ENCODE data around the gene CA12.
"Not testable (repeated sequence)": the region's sequence is repeated elsewhere in the genome, so short reads cannot be mapped to it uniquely, and the experiment has no call there.

CA12 gene

DNA sequence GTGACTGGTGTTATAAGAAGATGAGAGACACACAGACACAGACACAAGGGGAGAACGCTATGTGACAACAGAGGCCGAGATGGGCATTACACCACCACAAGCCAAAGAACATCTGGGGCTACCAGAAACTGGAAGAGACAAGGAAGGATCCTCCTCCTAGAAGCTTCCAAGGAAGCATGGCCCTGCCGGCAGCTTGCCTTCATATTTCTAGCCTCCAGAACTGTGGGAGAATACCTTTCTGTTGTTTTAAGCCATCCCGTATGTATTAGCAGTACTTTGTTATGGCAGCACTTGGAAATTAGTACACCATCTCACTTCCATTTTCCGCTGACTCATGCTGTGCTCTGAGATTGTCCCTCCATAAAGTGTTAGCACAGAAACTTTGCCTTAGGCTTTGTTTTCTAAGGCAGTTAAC is 38.7 kb upstream of the CA12 start:
- TF ChIP-seq, protein P1, sequence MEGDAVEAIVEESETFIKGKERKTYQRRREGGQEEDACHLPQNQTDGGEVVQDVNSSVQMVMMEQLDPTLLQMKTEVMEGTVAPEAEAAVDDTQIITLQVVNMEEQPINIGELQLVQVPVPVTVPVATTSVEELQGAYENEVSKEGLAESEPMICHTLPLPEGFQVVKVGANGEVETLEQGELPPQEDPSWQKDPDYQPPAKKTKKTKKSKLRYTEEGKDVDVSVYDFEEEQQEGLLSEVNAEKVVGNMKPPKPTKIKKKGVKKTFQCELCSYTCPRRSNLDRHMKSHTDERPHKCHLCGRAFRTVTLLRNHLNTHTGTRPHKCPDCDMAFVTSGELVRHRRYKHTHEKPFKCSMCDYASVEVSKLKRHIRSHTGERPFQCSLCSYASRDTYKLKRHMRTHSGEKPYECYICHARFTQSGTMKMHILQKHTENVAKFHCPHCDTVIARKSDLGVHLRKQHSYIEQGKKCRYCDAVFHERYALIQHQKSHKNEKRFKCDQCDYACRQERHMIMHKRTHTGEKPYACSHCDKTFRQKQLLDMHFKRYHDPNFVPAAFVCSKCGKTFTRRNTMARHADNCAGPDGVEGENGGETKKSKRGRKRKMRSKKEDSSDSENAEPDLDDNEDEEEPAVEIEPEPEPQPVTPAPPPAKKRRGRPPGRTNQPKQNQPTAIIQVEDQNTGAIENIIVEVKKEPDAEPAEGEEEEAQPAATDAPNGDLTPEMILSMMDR (IDR thresholded peaks at IDR 0.05; ENCODE audit: control insufficient read depth, insufficient read depth, low read depth, low read length, missing control alignments), result no peak
- no peak for DNase-seq (ENCODE audit: low read depth)
- H3K4me3 ChIP-seq (ENCODE audit: control insufficient read depth, low read depth, low read length), result no peak overlapping the region

DNA sequence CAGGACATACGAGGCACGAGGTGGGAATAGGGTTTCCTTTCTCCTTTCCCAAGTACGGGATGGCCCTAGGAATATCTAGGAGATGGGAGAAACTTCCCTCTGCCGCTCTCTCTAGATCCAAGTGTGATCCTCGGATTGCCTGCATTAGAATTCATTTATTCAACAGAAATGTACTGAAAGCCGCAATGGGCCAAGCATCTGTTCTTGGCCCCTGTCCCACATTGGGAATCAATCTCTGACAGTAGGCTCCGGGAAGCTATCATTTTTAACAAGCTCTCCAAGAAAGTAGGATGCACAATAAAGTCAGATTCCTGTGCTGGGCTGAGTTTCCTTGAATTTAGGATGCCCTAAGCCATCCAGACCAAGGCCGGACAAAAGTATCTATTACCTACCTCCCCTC is 37.2 kb upstream of the CA12 start:
- no peak for DNase-seq (ENCODE audit: low read depth)
- TF ChIP-seq, protein P1 (IDR thresholded peaks at IDR 0.05; ENCODE audit: control insufficient read depth, insufficient read depth, low read depth, low read length, missing control alignments), result no peak

DNA sequence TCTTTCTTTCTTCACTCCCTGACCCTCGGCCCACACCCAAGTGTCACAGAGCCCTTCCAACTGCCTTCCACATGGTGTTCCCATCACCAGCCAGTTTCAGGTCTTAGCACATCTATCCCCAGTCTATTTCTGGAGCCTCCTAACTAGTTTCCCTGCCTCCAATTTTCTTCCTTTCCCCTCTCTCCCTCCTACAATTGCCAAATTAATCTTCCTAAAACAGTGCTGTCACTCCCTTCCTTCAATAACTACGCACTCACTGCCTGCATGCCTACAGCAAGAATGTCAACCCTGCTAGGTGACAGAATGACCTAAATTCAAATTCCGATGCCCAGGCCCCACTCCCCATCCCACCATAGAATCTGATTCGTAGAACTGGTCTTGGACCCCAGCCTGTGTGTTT is 36.1 kb upstream of the CA12 start:
- DNase-seq (ENCODE audit: low read depth), result no peak
- TF ChIP-seq, protein P1 (IDR thresholded peaks at IDR 0.05; ENCODE audit: control insufficient read depth, insufficient read depth, low read depth, low read length, missing control alignments), result no peak
- H3K4me3 ChIP-seq (ENCODE audit: control insufficient read depth, low read depth, low read length), result no peak overlapping the region

More for the DNA sequence above, 37.2 kb upstream of the CA12 start:
- H3K4me3 ChIP-seq (ENCODE audit: control insufficient read depth, low read depth, low read length), result no peak overlapping the region

DNA sequence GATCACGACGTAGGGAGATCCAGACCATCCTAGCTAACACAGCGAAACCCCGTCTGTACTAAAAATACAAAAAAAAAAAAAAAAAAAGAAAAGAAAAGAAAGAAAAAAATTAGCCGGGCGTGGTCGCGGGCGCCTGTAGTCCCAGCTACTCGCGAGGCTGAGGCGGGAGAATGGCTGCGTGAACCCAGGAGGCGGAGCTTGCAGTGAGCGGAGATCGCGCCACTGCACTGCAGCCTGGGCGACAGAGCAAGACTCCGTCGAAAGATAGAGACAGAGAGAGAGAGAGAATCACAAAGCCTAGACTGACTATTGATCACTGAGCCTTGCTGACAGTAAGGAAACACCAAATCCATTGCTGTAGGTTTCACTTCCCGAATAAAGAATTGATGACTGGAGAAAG is 35.6 kb upstream of the CA12 start:
- DNase-seq (ENCODE audit: low read depth); H3K4me3 ChIP-seq (ENCODE audit: control insufficient read depth, low read depth, low read length): not testable (repeated sequence)

DNA sequence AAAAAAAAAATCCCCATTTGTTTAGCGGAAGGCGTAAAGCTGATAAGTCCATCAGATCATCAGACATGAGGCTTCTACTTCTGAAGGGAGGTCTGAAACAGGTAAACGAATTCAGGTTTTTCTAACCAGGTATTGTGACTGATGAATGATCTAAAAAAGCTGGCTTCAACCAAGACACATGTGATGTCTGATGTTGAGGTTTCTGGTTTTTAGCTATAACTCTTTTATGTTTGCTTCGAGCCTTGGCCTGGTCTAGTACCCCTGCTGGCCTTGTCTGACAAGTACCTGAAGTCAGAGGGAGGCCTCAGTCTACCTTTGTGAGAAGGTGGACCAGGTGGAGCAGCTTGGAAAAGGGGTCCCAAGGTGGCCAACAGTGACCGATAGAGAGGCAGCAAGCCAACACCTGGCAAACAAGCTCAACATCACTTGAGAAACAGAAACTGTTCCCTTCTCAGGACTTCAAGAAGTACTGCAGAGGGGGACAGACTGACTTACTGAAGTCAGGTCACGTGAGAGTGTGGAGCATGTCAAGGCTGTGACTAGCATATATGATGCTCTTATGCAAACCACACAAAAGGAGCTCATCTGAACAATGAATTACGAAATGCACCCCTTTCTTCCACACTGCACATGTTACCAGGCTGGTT is 33.0 kb upstream of the CA12 start:
- no peak for DNase-seq (ENCODE audit: low read depth)
- TF ChIP-seq, protein P1 (IDR thresholded peaks at IDR 0.05; ENCODE audit: control insufficient read depth, insufficient read depth, low read depth, low read length, missing control alignments), result no peak

DNA sequence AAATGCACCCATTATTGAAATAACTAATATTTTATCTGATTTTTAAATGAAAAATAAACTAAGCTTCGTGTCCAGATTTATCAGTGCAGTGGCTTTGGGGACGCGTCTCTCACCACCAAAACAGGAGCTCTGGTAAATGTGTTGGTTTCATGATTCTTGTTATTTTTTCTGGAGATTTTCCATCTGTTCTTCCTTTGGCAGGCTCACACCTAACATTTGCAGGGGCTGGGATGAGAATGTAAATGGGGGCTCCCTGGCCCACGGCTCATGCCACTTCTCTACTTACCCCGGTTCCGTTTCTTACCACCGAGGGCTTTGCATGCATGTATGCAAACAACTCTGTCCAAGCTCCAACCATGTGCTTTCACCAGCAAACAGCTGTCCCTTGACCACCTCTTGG is 30.9 kb upstream of the CA12 start:
- TF ChIP-seq, protein P1 (IDR thresholded peaks at IDR 0.05; ENCODE audit: control insufficient read depth, insufficient read depth, low read depth, low read length, missing control alignments), result no peak
- DNase-seq (ENCODE audit: low read depth), result no peak
- no peak overlapping the region for H3K4me3 ChIP-seq (ENCODE audit: control insufficient read depth, low read depth, low read length)

More for the DNA sequence above, 33.0 kb upstream of the CA12 start:
- H3K4me3 ChIP-seq (ENCODE audit: control insufficient read depth, low read depth, low read length), result no peak overlapping the region

DNA sequence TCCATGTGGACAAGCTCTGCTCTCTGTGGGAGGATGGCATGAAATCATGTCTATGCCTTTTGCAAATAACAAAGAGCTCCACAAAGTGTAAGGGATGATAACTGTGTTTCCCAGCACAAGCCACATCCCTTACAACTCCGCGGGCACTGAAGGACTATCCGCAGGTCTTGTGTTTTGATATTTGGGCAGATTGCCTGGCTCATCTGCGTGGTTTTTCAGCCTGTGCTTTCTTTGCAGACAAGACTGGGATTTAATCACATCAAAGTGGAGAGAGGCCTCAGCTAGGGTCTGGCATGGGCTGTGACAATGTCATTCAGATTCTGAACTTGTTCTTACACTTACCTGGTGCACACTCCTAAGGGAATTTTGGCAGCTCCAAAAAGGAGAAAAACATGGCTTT is 30.2 kb upstream of the CA12 start:
- DNase-seq (ENCODE audit: low read depth), result no peak
- H3K4me3 ChIP-seq (ENCODE audit: control insufficient read depth, low read depth, low read length), result no peak overlapping the region
- TF ChIP-seq, protein P1 (IDR thresholded peaks at IDR 0.05; ENCODE audit: control insufficient read depth, insufficient read depth, low read depth, low read length, missing control alignments), result no peak

All from AG09309 (cell line).